ENCODE measurements around the gene NDE1. TPM values are rescaled to one million over a fixed set of nuclear protein-coding genes. Genes with fewer than 3 reads are reported as not detected.

Gene NDE1
- polyA plus RNA-seq, 1 of the 3 experiments (the other 2 are of a cell fraction) = 27.9 TPM

GRCh38 chr16:15701975-15702970 is 52.2 kb downstream of the NDE1 start:
- H3F3A ChIP-seq (replicated peaks; ENCODE audit: insufficient read depth) = no peaks in the 10 kb centered on the region
- TF ChIP-seq MXI1 (IDR thresholded peaks at IDR 0.05; ENCODE audit: low read depth, low read length) (no peak), REST (IDR thresholded peaks at IDR 0.05; ENCODE audit: low read depth, low read length) (no peak), GATA2 (CRISPR knock-in tag; IDR thresholded peaks at IDR 0.05) (no peak), PBX3 (IDR thresholded peaks at IDR 0.05) (no peak), IRF3 (IDR thresholded peaks at IDR 0.05; ENCODE audit: low read depth, low read length) (no peak), MAX (IDR thresholded peaks at IDR 0.05; ENCODE audit: low read depth) (no peak), SMC3 (IDR thresholded peaks at IDR 0.05; ENCODE audit: low read depth, low read length) (no peak), NRF1 (IDR thresholded peaks at IDR 0.05; ENCODE audit: low read depth, low read length) (no peak), MEF2A (IDR thresholded peaks at IDR 0.05; ENCODE audit: borderline replicate concordance, low read depth) (no peak), GABPA (IDR thresholded peaks at IDR 0.05; ENCODE audit: low read depth) (no peak), RCOR1 (IDR thresholded peaks at IDR 0.05; ENCODE audit: low read length) (no peak), RAD21 (IDR thresholded peaks at IDR 0.05; ENCODE audit: low read length) (no peak), RXRA (IDR thresholded peaks at IDR 0.05; ENCODE audit: borderline replicate concordance, low read depth) (no peak), USF1 (IDR thresholded peaks at IDR 0.05; ENCODE audit: borderline replicate concordance, low read depth) (no peak), RFX5 (IDR thresholded peaks at IDR 0.05; ENCODE audit: low read length) (no peak), TCF12 (IDR thresholded peaks at IDR 0.05) (no peak), ZBTB33 (IDR thresholded peaks at IDR 0.05; ENCODE audit: borderline replicate concordance, low read depth) (no peak), FOXM1 (IDR thresholded peaks at IDR 0.05; ENCODE audit: low read depth) (no peak)
- POLR2A ChIA-PET = no interaction called here
- no peaks in the 10 kb centered on the region for H3K9me2 ChIP-seq
- CTCF ChIA-PET = interaction anchor here (3.2 kb wide), 1 partner anchor 7 kb away, joined by 11 read pairs; no protein-coding TSS in a partner anchor
- no peak overlapping the region for H3K9ac ChIP-seq
- 91% methylated on average over 11 of the region's 11 CpGs for WGBS (ENCODE audit: low lambda C conversion rate)
- H3K36me3 ChIP-seq (replicated peaks in 1 of 2; ENCODE audit: control insufficient read depth in 1 of 2, insufficient read depth in 2 of 2, low read length in 1 of 2) = peaks cover 13 to 36% of the 10 kb centered on the region in 2 experiments
- no peak overlapping the region for H3K4me3 ChIP-seq (ENCODE audit: low read depth in 2 of 2, low read length in 1 of 2)
- H3K27ac ChIP-seq (ENCODE audit: low read depth in 2 of 2, low read length in 1 of 2) = no peak overlapping the region
- no peak overlapping the region for H3K4me2 ChIP-seq
- no peak overlapping the region for H2AFZ ChIP-seq (ENCODE audit: low read depth)
- no peaks in the 10 kb centered on the region for H3K4me1 ChIP-seq (ENCODE audit: control insufficient read depth in 1 of 2, insufficient read depth in 2 of 2, low read depth in 1 of 2, low read length in 1 of 2)
- no peaks in the 10 kb centered on the region for H3K27me3 ChIP-seq (ENCODE audit: insufficient read depth)
- no peak for DNase-seq
- peaks cover 4% of the 10 kb centered on the region; the same call in 1 of the 2 replicates for H4K20me1 ChIP-seq (ENCODE audit: insufficient read depth)
- H3K79me2 ChIP-seq (ENCODE audit: insufficient read depth) = no peaks in the 10 kb centered on the region
- no peaks in the 10 kb centered on the region for H3K9me3 ChIP-seq

Data from SK-N-SH (cell line).